HEK293 (cell line): ENCODE measurements around the gene DPYSL4.
A peak's percentile ranks its signal among the peaks of the same experiment; 100 is the strongest.

ENCODE experiments used
- CTCF ChIA-PET: fragments of 350-600 bp; formaldehyde crosslinking; extraction: SDS; loops from one replicate; lab custom pipeline; 2021; ENCODE audit warnings: antibody characterized with exemption; lab: Yijun Ruan, JAX
- POLR2A ChIA-PET: fragments of 300-600 bp; formaldehyde crosslinking; extraction: SDS; loops from one replicate; lab custom pipeline; 2020; ENCODE audit warnings: antibody characterized with exemption, inconsistent platforms; lab: Yijun Ruan, JAX
- H3K27ac ChIP-seq: fragments of 200-500 bp; sonication (Bioruptor generic); 2 replicates; pipeline ENCODE4 v1.5.1; 2014; ENCODE audit warnings: low read depth, low read length, control low read depth, inconsistent platforms; ENCODE audit errors: extremely low read depth
- H3K36me3 ChIP-seq, 2 experiments: fragments of 200-500 bp in 1 of 2; sonication (Bioruptor generic) in 1 of 2; 1 replicate in 1 of 2; 2 replicates in 1 of 2; pipeline ENCODE4 v1.5.1; 2014 to 2017; ENCODE audit warnings: inconsistent platforms in 2 of 2, low read length in 2 of 2; ENCODE audit not compliant: control insufficient read depth in 2 of 2, insufficient read depth in 1 of 2
- H3K4me1 ChIP-seq: fragments of 200-500 bp; sonication (Bioruptor generic); 2 replicates; pipeline ENCODE4 v1.5.1; 2014; ENCODE audit warnings: mild to moderate bottlenecking, low read length, inconsistent platforms; ENCODE audit not compliant: control insufficient read depth, insufficient read depth
- H3K4me3 ChIP-seq: 2 replicates; pipeline ENCODE4 v1.5.1; 2011; ENCODE audit warnings: low read depth, mild to moderate bottlenecking, control low read depth, low read length, moderate library complexity
- H3K9me3 ChIP-seq: fragments of 200-500 bp; sonication (Bioruptor generic); 2 replicates; pipeline ENCODE4 v1.5.1; 2014; ENCODE audit warnings: low read depth, low read length, inconsistent platforms; ENCODE audit not compliant: control insufficient read depth, insufficient read depth
- BCL11B ChIP-seq: fragments of 450-650 bp; formaldehyde crosslinking; IDR thresholded peaks from 2 replicates; pipeline ENCODE4 v1.5.1; 2016; ENCODE audit warnings: low read depth, missing biosample characterization, missing genetic modification characterization
- FEZF1 ChIP-seq: fragments of 450-650 bp; formaldehyde crosslinking; IDR thresholded peaks from 2 replicates; pipeline ENCODE4 v1.5.1; 2016; ENCODE audit warnings: missing biosample characterization, missing genetic modification characterization
- GLIS1 ChIP-seq: fragments of 450-650 bp; formaldehyde crosslinking; IDR thresholded peaks from 2 replicates; pipeline ENCODE4 v1.5.1; 2016; ENCODE audit warnings: missing biosample characterization, missing genetic modification characterization
- GLIS2 ChIP-seq: fragments of 450-650 bp; formaldehyde crosslinking; IDR thresholded peaks from 2 replicates; pipeline ENCODE4 v1.5.1; 2016; ENCODE audit warnings: missing biosample characterization, missing genetic modification characterization
- HOXD13 ChIP-seq: sonication (generic); formaldehyde crosslinking; IDR thresholded peaks from 2 replicates; pipeline ENCODE4 v1.8.0; 2022; ENCODE audit warnings: missing genetic modification reagents, borderline replicate concordance
- KLF1 ChIP-seq: fragments of 450-650 bp; formaldehyde crosslinking; IDR thresholded peaks from 2 replicates; pipeline ENCODE4 v1.5.1; 2016; ENCODE audit warnings: missing biosample characterization, missing genetic modification characterization
- MZF1 ChIP-seq: fragments of 450-650 bp; formaldehyde crosslinking; IDR thresholded peaks from 2 replicates; pipeline ENCODE4 v1.5.1; 2017; ENCODE audit warnings: missing biosample characterization, missing genetic modification characterization, borderline replicate concordance
- OSR2 ChIP-seq: fragments of 450-650 bp; formaldehyde crosslinking; IDR thresholded peaks from 2 replicates; pipeline ENCODE4 v1.5.1; 2016; ENCODE audit warnings: missing biosample characterization, missing genetic modification characterization
- PRDM1 ChIP-seq: fragments of 450-650 bp; formaldehyde crosslinking; IDR thresholded peaks from 2 replicates; pipeline ENCODE4; 2016; ENCODE audit warnings: missing biosample characterization, missing genetic modification characterization
- SP2 ChIP-seq: fragments of 450-650 bp; formaldehyde crosslinking; IDR thresholded peaks from 2 replicates; pipeline ENCODE4 v1.5.1; 2016; ENCODE audit warnings: missing biosample characterization, missing genetic modification characterization
- YY2 ChIP-seq: fragments of 450-650 bp; formaldehyde crosslinking; IDR thresholded peaks from 2 replicates; pipeline ENCODE4 v1.5.1; 2016; ENCODE audit warnings: missing biosample characterization, missing genetic modification characterization
- ZBTB20 ChIP-seq: fragments of 450-650 bp; formaldehyde crosslinking; IDR thresholded peaks from 2 replicates; pipeline ENCODE4 v1.5.1; 2016; ENCODE audit warnings: missing biosample characterization, missing genetic modification characterization
- ZBTB48 ChIP-seq: fragments of 450-650 bp; formaldehyde crosslinking; IDR thresholded peaks from 2 replicates; pipeline ENCODE4 v1.5.1; 2016; ENCODE audit warnings: missing biosample characterization, missing genetic modification characterization
- ZBTB7A ChIP-seq: fragments of 450-650 bp; formaldehyde crosslinking; IDR thresholded peaks from 2 replicates; pipeline ENCODE4 v1.5.1; 2016; ENCODE audit warnings: low read depth, missing biosample characterization, missing genetic modification characterization
- ZNF133 ChIP-seq: fragments of 450-650 bp; formaldehyde crosslinking; IDR thresholded peaks from 2 replicates; pipeline ENCODE4 v1.5.1; 2016; ENCODE audit warnings: missing biosample characterization, missing genetic modification characterization
- ZNF140 ChIP-seq: fragments of 450-650 bp; formaldehyde crosslinking; IDR thresholded peaks from 2 replicates; pipeline ENCODE4 v1.5.1; 2016; ENCODE audit warnings: missing biosample characterization, missing genetic modification characterization
- ZNF169 ChIP-seq: fragments of 450-650 bp; formaldehyde crosslinking; IDR thresholded peaks from 2 replicates; pipeline ENCODE4 v1.5.1; 2016; ENCODE audit warnings: missing biosample characterization, missing genetic modification characterization
- ZNF214 ChIP-seq: fragments of 450-650 bp; formaldehyde crosslinking; IDR thresholded peaks from 2 replicates; pipeline ENCODE4 v1.5.1; 2017; ENCODE audit warnings: missing biosample characterization, mild to moderate bottlenecking, missing genetic modification characterization, borderline replicate concordance
- ZNF221 ChIP-seq: fragments of 450-650 bp; formaldehyde crosslinking; IDR thresholded peaks from 2 replicates; pipeline ENCODE4 v1.5.1; 2017; ENCODE audit warnings: missing biosample characterization, missing genetic modification characterization, borderline replicate concordance
- ZNF48 ChIP-seq: fragments of 450-650 bp; formaldehyde crosslinking; IDR thresholded peaks from 2 replicates; pipeline ENCODE4 v1.5.1; 2016; ENCODE audit warnings: missing biosample characterization, missing genetic modification characterization
- ZNF544 ChIP-seq: fragments of 450-650 bp; formaldehyde crosslinking; IDR thresholded peaks from 2 replicates; pipeline ENCODE4 v1.5.0; 2017; ENCODE audit warnings: missing biosample characterization, missing genetic modification characterization
- ZNF600 ChIP-seq: fragments of 450-650 bp; formaldehyde crosslinking; IDR thresholded peaks from 2 replicates; pipeline ENCODE4 v1.5.1; 2016; ENCODE audit warnings: missing biosample characterization, missing genetic modification characterization
- ZNF791 ChIP-seq: fragments of 450-650 bp; formaldehyde crosslinking; IDR thresholded peaks from 2 replicates; pipeline ENCODE4 v1.5.1; 2016; ENCODE audit warnings: missing biosample characterization, missing genetic modification characterization
- ZNF830 ChIP-seq: fragments of 450-650 bp; IDR thresholded peaks from 2 replicates; pipeline ENCODE4 v1.5.0; 2018; ENCODE audit warnings: missing biosample characterization, missing genetic modification characterization, low read depth, mild to moderate bottlenecking, moderate library complexity
- TF ChIP-seq, protein P1 (sequence below): fragments of 450-650 bp; formaldehyde crosslinking; IDR thresholded peaks from 2 replicates; pipeline ENCODE4 v1.5.1; 2016; ENCODE audit warnings: missing biosample characterization, missing genetic modification characterization
- TF ChIP-seq, protein P2 (sequence below): fragments of 450-650 bp; formaldehyde crosslinking; IDR thresholded peaks from 2 replicates; pipeline ENCODE4 v1.5.1; 2016; ENCODE audit warnings: missing biosample characterization, missing genetic modification characterization, borderline replicate concordance
- TF ChIP-seq, protein P3 (sequence below): fragments of 450-650 bp; formaldehyde crosslinking; IDR thresholded peaks from 2 replicates; pipeline ENCODE4 v1.5.1; 2016; ENCODE audit warnings: missing biosample characterization, missing genetic modification characterization
- TF ChIP-seq, protein P4 (sequence below): fragments of 450-650 bp; formaldehyde crosslinking; IDR thresholded peaks from 2 replicates; pipeline ENCODE4 v1.5.1; 2016; ENCODE audit warnings: missing biosample characterization, missing genetic modification characterization

The DPYSL4 gene

DNA sequence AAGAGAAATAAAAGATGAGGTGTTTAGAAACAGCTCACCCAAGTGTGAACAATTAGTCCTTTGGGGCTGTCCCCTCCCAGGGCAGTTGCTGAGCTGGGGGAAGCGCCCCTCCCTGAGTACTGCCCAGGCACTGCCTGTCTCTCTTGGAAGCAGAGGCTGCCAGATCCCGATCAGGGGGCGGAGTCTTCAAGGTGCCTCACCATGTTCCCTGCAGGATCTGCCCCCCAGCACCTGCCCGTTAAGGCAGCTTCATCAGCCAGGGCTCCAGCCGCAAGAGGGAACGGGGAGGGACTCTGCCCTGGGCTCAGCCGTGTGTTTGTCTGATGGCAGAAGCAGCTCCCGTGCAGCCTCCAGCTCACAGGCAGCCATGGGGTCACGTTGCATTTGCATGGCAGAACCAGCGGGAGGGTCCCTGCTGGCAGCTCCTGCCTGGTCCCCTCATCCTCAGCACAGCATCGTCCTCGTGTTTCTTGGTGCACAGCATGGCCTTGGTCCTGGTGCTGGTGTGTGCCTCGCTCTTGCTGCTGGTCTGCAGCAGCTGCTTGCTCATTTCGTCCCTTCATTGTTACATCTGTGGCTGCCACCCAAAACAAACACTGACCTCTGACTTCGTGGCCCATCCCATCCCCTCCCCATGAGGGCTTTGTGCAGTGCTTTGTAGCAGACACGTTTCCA is 10.7 kb upstream of the DPYSL4 start (continued):
- TF ChIP-seq ZNF791 (tag by site-specific recombination) (no peak), ZNF600 (tag by site-specific recombination) (peak; percentile 95), PRDM1 (tag by site-specific recombination) (no peak), MZF1 (tag by site-specific recombination) (no peak), ZBTB20 (tag by site-specific recombination) (peak; percentile 88), OSR2 (tag by site-specific recombination) (peak; percentile 69), YY2 (tag by site-specific recombination) (0 out of 2 replicates have a peak, but pooled peaks have one; percentile 22), ZNF140 (tag by site-specific recombination) (no peak), ZNF544 (tag by site-specific recombination) (no peak), ZBTB48 (peak; percentile 65; the same call in 1 of the 2 replicates), GLIS2 (tag by site-specific recombination) (peak; percentile 55), GLIS1 (peak; percentile 84), ZNF169 (no peak), SP2 (tag by site-specific recombination) (peak; percentile 34; the same call in 1 of the 2 replicates), HOXD13 (CRISPR knock-in tag) (no peak), FEZF1 (tag by site-specific recombination) (peak; percentile 44; the same call in 1 of the 2 replicates)
- TF ChIP-seq, protein P1, sequence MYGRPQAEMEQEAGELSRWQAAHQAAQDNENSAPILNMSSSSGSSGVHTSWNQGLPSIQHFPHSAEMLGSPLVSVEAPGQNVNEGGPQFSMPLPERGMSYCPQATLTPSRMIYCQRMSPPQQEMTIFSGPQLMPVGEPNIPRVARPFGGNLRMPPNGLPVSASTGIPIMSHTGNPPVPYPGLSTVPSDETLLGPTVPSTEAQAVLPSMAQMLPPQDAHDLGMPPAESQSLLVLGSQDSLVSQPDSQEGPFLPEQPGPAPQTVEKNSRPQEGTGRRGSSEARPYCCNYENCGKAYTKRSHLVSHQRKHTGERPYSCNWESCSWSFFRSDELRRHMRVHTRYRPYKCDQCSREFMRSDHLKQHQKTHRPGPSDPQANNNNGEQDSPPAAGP (tag by site-specific recombination), result peak; percentile 81; the same call in 1 of the 2 replicates
- TF ChIP-seq, protein P2, sequence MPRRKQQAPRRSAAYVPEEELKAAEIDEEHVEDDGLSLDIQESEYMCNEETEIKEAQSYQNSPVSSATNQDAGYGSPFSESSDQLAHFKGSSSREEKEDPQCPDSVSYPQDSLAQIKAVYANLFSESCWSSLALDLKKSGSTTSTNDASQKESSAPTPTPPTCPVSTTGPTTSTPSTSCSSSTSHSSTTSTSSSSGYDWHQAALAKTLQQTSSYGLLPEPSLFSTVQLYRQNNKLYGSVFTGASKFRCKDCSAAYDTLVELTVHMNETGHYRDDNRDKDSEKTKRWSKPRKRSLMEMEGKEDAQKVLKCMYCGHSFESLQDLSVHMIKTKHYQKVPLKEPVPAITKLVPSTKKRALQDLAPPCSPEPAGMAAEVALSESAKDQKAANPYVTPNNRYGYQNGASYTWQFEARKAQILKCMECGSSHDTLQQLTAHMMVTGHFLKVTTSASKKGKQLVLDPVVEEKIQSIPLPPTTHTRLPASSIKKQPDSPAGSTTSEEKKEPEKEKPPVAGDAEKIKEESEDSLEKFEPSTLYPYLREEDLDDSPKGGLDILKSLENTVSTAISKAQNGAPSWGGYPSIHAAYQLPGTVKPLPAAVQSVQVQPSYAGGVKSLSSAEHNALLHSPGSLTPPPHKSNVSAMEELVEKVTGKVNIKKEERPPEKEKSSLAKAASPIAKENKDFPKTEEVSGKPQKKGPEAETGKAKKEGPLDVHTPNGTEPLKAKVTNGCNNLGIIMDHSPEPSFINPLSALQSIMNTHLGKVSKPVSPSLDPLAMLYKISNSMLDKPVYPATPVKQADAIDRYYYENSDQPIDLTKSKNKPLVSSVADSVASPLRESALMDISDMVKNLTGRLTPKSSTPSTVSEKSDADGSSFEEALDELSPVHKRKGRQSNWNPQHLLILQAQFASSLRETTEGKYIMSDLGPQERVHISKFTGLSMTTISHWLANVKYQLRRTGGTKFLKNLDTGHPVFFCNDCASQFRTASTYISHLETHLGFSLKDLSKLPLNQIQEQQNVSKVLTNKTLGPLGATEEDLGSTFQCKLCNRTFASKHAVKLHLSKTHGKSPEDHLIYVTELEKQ, result no peak
- TF ChIP-seq, protein P3, sequence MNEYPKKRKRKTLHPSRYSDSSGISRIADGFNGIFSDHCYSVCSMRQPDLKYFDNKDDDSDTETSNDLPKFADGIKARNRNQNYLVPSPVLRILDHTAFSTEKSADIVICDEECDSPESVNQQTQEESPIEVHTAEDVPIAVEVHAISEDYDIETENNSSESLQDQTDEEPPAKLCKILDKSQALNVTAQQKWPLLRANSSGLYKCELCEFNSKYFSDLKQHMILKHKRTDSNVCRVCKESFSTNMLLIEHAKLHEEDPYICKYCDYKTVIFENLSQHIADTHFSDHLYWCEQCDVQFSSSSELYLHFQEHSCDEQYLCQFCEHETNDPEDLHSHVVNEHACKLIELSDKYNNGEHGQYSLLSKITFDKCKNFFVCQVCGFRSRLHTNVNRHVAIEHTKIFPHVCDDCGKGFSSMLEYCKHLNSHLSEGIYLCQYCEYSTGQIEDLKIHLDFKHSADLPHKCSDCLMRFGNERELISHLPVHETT (tag by site-specific recombination), result no peak

DNA sequence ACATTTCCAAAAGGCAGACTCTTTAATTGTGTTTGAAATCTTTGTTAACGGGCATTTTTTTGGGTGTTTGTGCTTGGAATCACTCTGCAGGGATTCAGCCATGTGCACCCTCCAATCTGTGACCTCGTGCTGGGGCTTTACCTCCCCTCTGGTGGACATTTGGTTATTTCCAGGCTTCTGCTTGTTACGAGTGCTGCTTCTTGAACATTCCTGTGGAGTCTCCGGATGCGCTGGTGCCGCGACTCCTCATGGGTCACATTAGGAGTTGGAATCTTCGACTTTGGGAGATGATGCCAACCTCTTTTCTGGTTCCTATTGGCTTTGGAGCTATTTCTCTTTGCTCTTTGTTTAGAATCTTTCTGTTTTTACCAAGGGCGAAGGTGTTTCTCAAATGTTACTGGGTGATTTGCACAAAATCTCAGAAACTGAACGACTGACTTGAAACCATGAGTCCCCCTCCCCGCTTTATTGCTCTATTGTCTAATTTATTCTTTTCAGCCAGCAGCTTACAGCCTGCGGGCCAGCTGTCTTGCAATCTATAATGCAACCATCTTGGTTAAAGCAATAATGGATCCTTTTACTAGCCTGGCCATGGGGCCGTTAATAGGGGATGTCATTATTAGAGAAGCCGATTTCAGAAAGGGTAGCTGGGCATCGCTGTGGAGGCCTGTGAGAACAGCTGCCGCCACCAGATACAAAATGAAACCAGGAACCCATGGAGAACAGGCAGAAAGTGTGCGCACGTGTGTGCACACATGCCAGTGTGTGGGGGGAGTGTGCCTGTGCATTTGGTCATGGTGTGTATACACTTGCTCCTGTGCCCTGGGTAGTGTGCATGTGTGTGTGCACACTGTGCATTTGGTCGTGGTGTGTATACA is 9.9 kb upstream of the DPYSL4 start:
- H3K9me3 ChIP-seq, result no peaks in the 10 kb centered on the region
- ChIA-PET CTCF (interaction anchor here (1.4 kb wide), 1 partner anchor 34 kb away, joined by 3 read pairs; no protein-coding TSS in a partner anchor), POLR2A (no interaction called here)
- no peaks in the 10 kb centered on the region for H3K36me3 ChIP-seq
- H3K4me1 ChIP-seq, result no peaks in the 10 kb centered on the region
- no peak overlapping the region for H3K27ac ChIP-seq
- H3K4me3 ChIP-seq, result no peak overlapping the region
- TF ChIP-seq ZNF221, result no peak
- TF ChIP-seq BCL11B (tag by site-specific recombination), result no peak
- TF ChIP-seq ZBTB7A (tag by site-specific recombination), result no peak
- no peak for TF ChIP-seq ZNF214
- no peak for TF ChIP-seq ZNF48 (tag by site-specific recombination)
- no peak for TF ChIP-seq ZNF133 (tag by site-specific recombination)
- no peak for TF ChIP-seq ZNF830 (tag by site-specific recombination)
- no peak for TF ChIP-seq KLF1
- TF ChIP-seq, protein P4, sequence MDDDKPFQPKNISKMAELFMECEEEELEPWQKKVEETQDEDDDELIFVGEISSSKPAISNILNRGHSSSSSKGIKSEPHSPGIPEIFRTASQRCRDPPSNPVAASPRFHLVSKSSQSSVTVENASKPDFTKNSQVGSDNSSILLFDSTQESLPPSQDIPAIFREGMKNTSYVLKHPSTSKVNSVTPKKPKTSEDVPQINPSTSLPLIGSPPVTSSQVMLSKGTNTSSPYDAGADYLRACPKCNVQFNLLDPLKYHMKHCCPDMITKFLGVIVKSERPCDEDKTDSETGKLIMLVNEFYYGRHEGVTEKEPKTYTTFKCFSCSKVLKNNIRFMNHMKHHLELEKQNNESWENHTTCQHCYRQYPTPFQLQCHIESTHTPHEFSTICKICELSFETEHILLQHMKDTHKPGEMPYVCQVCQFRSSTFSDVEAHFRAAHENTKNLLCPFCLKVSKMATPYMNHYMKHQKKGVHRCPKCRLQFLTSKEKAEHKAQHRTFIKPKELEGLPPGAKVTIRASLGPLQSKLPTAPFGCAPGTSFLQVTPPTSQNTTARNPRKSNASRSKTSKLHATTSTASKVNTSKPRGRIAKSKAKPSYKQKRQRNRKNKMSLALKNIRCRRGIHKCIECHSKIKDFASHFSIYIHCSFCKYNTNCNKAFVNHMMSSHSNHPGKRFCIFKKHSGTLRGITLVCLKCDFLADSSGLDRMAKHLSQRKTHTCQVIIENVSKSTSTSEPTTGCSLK, result no peak
